Measurements from ENCODE around the gene PPP2R2D. TPM values are rescaled to one million over a fixed set of nuclear protein-coding genes. Genes with fewer than 3 reads are reported as not detected.

PPP2R2D gene
- total RNA-seq, 1 experiment from 2014 or later: 33.2 TPM

DNA sequence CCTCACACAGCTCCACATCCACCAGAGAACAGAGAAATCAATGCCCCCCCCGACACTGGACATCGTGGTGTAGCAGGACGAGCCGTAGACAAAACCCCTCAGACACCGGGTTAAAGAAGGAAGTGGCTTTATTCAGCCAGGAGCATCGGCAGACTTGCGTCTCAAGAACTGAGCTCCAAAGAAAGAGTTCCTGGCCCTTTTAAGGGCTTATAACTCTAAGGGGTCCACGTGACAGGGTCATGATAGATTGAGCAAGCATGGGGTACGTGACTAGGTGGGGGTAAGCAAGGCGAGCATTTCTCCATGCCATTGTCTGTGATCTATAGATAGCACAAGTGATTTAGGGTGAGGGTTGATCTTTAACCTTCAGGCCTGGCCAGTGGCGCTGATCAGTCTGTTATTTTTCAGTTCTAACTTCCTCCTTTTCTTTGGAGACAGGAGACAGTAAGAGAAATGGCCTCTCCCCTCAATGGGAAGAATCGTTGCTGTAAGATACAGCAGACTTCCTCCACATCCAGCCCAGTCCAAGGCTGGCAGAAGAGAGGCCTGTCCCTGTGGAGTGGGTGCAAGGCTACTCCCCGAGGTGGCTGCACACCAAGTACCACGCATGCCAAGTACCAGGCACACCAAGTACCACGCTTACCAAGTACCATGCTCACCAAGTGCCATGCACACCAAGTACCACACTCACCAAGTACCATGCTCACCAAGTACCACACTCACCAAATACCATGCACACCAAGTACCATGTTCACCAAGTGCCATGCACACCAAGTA, 19.5 kb upstream of the PPP2R2D start:
- H3K27ac Mint-ChIP-seq: no peak overlapping the region
- peaks cover 22% of the 10 kb centered on the region for H3K9me3 Mint-ChIP-seq
- H3K4me3 Mint-ChIP-seq: no peak overlapping the region
- H3K4me1 Mint-ChIP-seq: peaks cover 5% of the 10 kb centered on the region
- H3K27me3 Mint-ChIP-seq (ENCODE audit: low read depth): peaks cover 2% of the 10 kb centered on the region; the same call in 1 of the 2 replicates
- DNase-seq (ENCODE audit: low spot score) (no peak), ATAC-seq (no peak)
- H3K36me3 Mint-ChIP-seq: no peaks in the 10 kb centered on the region
- TF ChIP-seq, protein P1, sequence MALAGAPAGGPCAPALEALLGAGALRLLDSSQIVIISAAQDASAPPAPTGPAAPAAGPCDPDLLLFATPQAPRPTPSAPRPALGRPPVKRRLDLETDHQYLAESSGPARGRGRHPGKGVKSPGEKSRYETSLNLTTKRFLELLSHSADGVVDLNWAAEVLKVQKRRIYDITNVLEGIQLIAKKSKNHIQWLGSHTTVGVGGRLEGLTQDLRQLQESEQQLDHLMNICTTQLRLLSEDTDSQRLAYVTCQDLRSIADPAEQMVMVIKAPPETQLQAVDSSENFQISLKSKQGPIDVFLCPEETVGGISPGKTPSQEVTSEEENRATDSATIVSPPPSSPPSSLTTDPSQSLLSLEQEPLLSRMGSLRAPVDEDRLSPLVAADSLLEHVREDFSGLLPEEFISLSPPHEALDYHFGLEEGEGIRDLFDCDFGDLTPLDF (CRISPR knock-in tag; IDR thresholded peaks at IDR 0.05): no peak
- TF ChIP-seq, protein P2, sequence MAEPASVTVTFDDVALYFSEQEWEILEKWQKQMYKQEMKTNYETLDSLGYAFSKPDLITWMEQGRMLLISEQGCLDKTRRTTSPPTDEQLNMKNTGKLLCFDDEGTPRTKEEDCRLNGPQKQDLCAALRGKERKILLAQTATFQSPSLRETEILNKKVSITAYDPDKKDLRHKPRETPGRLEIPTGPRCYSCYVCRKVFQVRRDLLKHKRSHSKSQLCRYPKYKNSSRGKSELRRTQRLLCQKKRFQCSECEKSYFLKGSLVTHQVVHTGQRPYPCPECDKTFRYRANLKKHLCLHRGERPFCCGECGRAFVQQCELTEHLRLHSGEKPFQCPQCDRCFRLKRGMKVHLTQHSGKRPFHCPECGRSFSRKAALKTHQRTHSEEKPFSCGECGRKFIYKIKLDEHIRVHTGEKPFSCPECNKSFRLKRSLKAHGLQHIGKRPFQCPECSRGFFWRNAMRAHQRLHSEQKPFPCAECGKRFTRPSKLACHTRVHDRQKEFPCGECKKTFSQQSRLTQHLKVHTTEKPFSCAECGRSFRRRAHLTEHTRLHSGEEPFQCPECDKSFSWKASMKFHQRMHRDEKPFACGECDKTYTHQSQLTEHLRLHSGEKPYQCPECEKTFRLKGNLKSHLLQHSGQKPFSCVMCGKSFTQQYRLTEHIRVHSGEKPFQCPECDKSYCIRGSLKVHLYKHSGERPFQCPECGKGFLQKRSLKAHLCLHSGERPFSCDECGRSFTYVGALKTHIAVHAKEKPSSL (CRISPR knock-in tag; conservative IDR thresholded peaks at IDR 0.05): no peak
- TF ChIP-seq ZNF396 (CRISPR knock-in tag; IDR thresholded peaks at IDR 0.05; ENCODE audit: borderline replicate concordance) (no peak), ZNF219 (CRISPR knock-in tag; IDR thresholded peaks at IDR 0.05; ENCODE audit: borderline replicate concordance) (no peak)
- TF ChIP-seq, protein P3, sequence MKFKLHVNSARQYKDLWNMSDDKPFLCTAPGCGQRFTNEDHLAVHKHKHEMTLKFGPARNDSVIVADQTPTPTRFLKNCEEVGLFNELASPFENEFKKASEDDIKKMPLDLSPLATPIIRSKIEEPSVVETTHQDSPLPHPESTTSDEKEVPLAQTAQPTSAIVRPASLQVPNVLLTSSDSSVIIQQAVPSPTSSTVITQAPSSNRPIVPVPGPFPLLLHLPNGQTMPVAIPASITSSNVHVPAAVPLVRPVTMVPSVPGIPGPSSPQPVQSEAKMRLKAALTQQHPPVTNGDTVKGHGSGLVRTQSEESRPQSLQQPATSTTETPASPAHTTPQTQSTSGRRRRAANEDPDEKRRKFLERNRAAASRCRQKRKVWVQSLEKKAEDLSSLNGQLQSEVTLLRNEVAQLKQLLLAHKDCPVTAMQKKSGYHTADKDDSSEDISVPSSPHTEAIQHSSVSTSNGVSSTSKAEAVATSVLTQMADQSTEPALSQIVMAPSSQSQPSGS (CRISPR knock-in tag; IDR thresholded peaks at IDR 0.05; ENCODE audit: borderline replicate concordance, low read depth): no peak
- ChIA-PET CTCF (no interaction called here), POLR2A (no interaction called here)

DNA sequence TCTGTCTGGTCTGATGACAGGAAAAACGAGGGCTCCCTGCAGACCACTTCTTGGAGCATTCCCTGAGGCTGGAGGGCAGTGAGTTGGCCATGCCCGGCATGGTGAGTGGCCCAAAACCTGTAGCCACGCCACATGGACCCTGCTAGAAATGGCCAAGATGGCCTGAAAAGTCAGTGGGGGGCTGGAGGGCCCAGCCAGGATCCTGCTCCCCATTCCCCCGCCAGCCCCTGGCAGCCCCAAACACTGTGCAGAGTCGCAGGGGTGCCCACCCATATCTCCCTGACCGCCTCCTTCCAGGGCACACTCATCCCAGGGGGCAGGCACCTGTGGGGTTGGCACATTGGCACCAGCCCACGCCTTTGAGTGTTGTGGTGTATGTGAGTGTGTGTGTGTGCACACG, 18.7 kb upstream of the PPP2R2D start:
- DNase-seq (ENCODE audit: low spot score) (no peak), ATAC-seq (no peak)
- peaks cover 22% of the 10 kb centered on the region for H3K9me3 Mint-ChIP-seq
- no peaks in the 10 kb centered on the region for H3K36me3 Mint-ChIP-seq
- POLR2A ChIA-PET: no interaction called here
- peaks cover 7% of the 10 kb centered on the region for H3K4me1 Mint-ChIP-seq
- CTCF ChIA-PET: no interaction called here
- peaks cover 2% of the 10 kb centered on the region; the same call in 1 of the 2 replicates for H3K27me3 Mint-ChIP-seq (ENCODE audit: low read depth)
- no peak overlapping the region for H3K4me3 Mint-ChIP-seq
- H3K27ac Mint-ChIP-seq: no peak overlapping the region
- TF ChIP-seq, protein P4, sequence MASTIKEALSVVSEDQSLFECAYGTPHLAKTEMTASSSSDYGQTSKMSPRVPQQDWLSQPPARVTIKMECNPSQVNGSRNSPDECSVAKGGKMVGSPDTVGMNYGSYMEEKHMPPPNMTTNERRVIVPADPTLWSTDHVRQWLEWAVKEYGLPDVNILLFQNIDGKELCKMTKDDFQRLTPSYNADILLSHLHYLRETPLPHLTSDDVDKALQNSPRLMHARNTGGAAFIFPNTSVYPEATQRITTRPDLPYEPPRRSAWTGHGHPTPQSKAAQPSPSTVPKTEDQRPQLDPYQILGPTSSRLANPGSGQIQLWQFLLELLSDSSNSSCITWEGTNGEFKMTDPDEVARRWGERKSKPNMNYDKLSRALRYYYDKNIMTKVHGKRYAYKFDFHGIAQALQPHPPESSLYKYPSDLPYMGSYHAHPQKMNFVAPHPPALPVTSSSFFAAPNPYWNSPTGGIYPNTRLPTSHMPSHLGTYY (CRISPR knock-in tag; IDR thresholded peaks at IDR 0.05): no peak
- TF ChIP-seq, protein P5, sequence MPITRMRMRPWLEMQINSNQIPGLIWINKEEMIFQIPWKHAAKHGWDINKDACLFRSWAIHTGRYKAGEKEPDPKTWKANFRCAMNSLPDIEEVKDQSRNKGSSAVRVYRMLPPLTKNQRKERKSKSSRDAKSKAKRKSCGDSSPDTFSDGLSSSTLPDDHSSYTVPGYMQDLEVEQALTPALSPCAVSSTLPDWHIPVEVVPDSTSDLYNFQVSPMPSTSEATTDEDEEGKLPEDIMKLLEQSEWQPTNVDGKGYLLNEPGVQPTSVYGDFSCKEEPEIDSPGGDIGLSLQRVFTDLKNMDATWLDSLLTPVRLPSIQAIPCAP (CRISPR knock-in tag; IDR thresholded peaks at IDR 0.05): no peak
- TF ChIP-seq GABPB1 (CRISPR knock-in tag; IDR thresholded peaks at IDR 0.05) (no peak), NFYB (CRISPR knock-in tag; conservative IDR thresholded peaks at IDR 0.05; ENCODE audit: low read depth) (no peak), ZNF219 (CRISPR knock-in tag; IDR thresholded peaks at IDR 0.05; ENCODE audit: borderline replicate concordance) (no peak), ATF1 (CRISPR knock-in tag; IDR thresholded peaks at IDR 0.05) (no peak), SOX15 (CRISPR knock-in tag; IDR thresholded peaks at IDR 0.05) (no peak), CBFB (CRISPR knock-in tag; IDR thresholded peaks at IDR 0.05; ENCODE audit: low read depth) (no peak), NR3C1 (CRISPR knock-in tag; conservative IDR thresholded peaks at IDR 0.05; ENCODE audit: low read depth) (no peak), ZBTB21 (CRISPR knock-in tag; IDR thresholded peaks at IDR 0.05; ENCODE audit: borderline replicate concordance) (no peak), TEAD1 (CRISPR knock-in tag; IDR thresholded peaks at IDR 0.05) (no peak), ZNF396 (CRISPR knock-in tag; IDR thresholded peaks at IDR 0.05; ENCODE audit: borderline replicate concordance) (no peak), NFATC4 (CRISPR knock-in tag; IDR thresholded peaks at IDR 0.05) (no peak)
- TF ChIP-seq, protein P6, sequence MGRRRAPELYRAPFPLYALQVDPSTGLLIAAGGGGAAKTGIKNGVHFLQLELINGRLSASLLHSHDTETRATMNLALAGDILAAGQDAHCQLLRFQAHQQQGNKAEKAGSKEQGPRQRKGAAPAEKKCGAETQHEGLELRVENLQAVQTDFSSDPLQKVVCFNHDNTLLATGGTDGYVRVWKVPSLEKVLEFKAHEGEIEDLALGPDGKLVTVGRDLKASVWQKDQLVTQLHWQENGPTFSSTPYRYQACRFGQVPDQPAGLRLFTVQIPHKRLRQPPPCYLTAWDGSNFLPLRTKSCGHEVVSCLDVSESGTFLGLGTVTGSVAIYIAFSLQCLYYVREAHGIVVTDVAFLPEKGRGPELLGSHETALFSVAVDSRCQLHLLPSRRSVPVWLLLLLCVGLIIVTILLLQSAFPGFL (CRISPR knock-in tag; IDR thresholded peaks at IDR 0.05; ENCODE audit: borderline replicate concordance): no peak
- TF ChIP-seq, protein P7, sequence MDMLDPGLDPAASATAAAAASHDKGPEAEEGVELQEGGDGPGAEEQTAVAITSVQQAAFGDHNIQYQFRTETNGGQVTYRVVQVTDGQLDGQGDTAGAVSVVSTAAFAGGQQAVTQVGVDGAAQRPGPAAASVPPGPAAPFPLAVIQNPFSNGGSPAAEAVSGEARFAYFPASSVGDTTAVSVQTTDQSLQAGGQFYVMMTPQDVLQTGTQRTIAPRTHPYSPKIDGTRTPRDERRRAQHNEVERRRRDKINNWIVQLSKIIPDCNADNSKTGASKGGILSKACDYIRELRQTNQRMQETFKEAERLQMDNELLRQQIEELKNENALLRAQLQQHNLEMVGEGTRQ (CRISPR knock-in tag; IDR thresholded peaks at IDR 0.05): no peak
- TF ChIP-seq, protein P8, sequence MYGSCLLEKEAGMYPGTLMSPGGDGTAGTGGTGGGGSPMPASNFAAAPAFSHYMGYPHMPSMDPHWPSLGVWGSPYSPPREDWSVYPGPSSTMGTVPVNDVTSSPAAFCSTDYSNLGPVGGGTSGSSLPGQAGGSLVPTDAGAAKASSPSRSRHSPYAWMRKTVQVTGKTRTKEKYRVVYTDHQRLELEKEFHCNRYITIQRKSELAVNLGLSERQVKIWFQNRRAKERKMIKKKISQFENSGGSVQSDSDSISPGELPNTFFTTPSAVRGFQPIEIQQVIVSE (CRISPR knock-in tag; IDR thresholded peaks at IDR 0.05; ENCODE audit: borderline replicate concordance): no peak
- TF ChIP-seq, protein P9, sequence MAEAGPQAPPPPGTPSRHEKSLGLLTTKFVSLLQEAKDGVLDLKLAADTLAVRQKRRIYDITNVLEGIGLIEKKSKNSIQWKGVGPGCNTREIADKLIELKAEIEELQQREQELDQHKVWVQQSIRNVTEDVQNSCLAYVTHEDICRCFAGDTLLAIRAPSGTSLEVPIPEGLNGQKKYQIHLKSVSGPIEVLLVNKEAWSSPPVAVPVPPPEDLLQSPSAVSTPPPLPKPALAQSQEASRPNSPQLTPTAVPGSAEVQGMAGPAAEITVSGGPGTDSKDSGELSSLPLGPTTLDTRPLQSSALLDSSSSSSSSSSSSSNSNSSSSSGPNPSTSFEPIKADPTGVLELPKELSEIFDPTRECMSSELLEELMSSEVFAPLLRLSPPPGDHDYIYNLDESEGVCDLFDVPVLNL (CRISPR knock-in tag; IDR thresholded peaks at IDR 0.05; ENCODE audit: borderline replicate concordance, low read depth): no peak

Measured in WTC11 (cell line).